ENCODE data around the gene SPOCK1. TPM values are rescaled to one million over a fixed set of nuclear protein-coding genes. Genes with fewer than 3 reads are reported as not detected.

The SPOCK1 gene
- total and polyA plus RNA-seq, 2 of the 4 experiments (the other 2 are of a cell fraction): 5.0 to 20.3 TPM

GRCh38 chr5:137019229-137019628 is 479.9 kb downstream of the SPOCK1 start:
- Histone ChIP-seq H2AFZ (replicated peaks; ENCODE audit: low read length, poor library complexity) (no peak overlapping the region), H3K14ac (replicated peaks; ENCODE audit: low read depth, low read length) (no peak overlapping the region), H3K4me3 (ENCODE audit: insufficient read depth, low read depth, low read length) (no peak overlapping the region), H3K36me3 (ENCODE audit: control insufficient read depth, insufficient read depth, low read length) (no peaks in the 10 kb centered on the region), H2BK120ac (ENCODE audit: low read depth, low read length) (no peak overlapping the region), H3K56ac (ENCODE audit: extremely low read depth, insufficient read depth, low read length) (no peak overlapping the region), H3K9ac (ENCODE audit: low read depth, low read length) (no peak overlapping the region), H3K4me1 (ENCODE audit: control insufficient read depth, insufficient read depth, low read length) (no peaks in the 10 kb centered on the region), H3K79me1 (ENCODE audit: low read depth in 1 of 2, low read length in 2 of 2) (no peaks in the 10 kb centered on the region), H4K8ac (ENCODE audit: low read depth in 2 of 2, low read length in 2 of 2) (no peak overlapping the region), H3K9me3 (ENCODE audit: control insufficient read depth, insufficient read depth, low read length) (no peaks in the 10 kb centered on the region), H3K18ac (ENCODE audit: low read depth, low read length) (no peak overlapping the region), H2AK5ac (ENCODE audit: low read depth, low read length) (no peak overlapping the region), H3K4ac (ENCODE audit: low read depth, low read length) (no peak overlapping the region), H3K27me3 (ENCODE audit: control insufficient read depth, insufficient read depth, low read length) (no peaks in the 10 kb centered on the region), H2BK15ac (ENCODE audit: low read depth, low read length) (no peak overlapping the region), H4K20me1 (ENCODE audit: insufficient read depth, low read length) (no peaks in the 10 kb centered on the region), H3K27ac (ENCODE audit: insufficient read depth, low read length) (no peak overlapping the region), H3K9me1 (ENCODE audit: insufficient read depth, low read length) (no peaks in the 10 kb centered on the region), H3K4me2 (ENCODE audit: low read depth, low read length) (no peak overlapping the region), H4K91ac (ENCODE audit: insufficient read depth, low read depth, low read length) (no peak overlapping the region), H2AK9ac (replicated peaks; ENCODE audit: low read depth, low read length, poor library complexity) (no peak overlapping the region), H2BK20ac (ENCODE audit: low read depth, low read length) (no peak overlapping the region), H2BK5ac (ENCODE audit: low read depth, low read length, poor library complexity, severe bottlenecking) (no peak overlapping the region), H3K23ac (ENCODE audit: low read depth, low read length) (no peak overlapping the region), H4K5ac (ENCODE audit: low read depth, low read length) (no peak overlapping the region)
- dilution Hi-C loops (cut with HindIII; ENCODE audit: low sequenced_read_pairs, unreplicated experiment) (no loop called here), intact Hi-C loops (cut with micrococcal nuclease) (no loop called here), in situ Hi-C loops (cut with MboI; ENCODE audit: low sequenced_read_pairs) (no loop called here)
- ChIA-PET CTCF (no interaction called here), POLR2A (ENCODE audit: unreplicated experiment) (no interaction called here)
- TF ChIP-seq RAD21 (IDR thresholded peaks at IDR 0.05; ENCODE audit: low read length) (no peak), MAFK (IDR thresholded peaks at IDR 0.05; ENCODE audit: low read depth, low read length) (no peak), CTCF (conservative IDR thresholded peaks at IDR 0.05; ENCODE audit: low read depth, low read length) (no peak), RFX5 (IDR thresholded peaks at IDR 0.05; ENCODE audit: low read depth, low read length) (no peak), NFE2L2 (IDR thresholded peaks at IDR 0.05; ENCODE audit: low read depth, low read length) (no peak), ELK1 (IDR thresholded peaks at IDR 0.05; ENCODE audit: borderline replicate concordance, low read depth, low read length) (no peak), POLR2A (IDR thresholded peaks at IDR 0.05; ENCODE audit: low read depth, low read length) (no peak)
- ATAC-seq (ENCODE audit: low read depth) (no peak), DNase-seq (no peak)
- WGBS, 2 experiments (ENCODE audit: extremely low coverage in 2 of 2, insufficient read length in 1 of 2): no CpG with 5 or more reads among the region's 3 CpGs
- no TSS peak for BruUV-seq (replicated peaks)

Data from IMR-90 (cell line).